Kidney (tissue), 2 donors: ENCODE measurements around the gene ESPN. TPM values are rescaled to one million over a fixed set of nuclear protein-coding genes. Genes with fewer than 3 reads are reported as not detected.

Source experiments
- microRNA-seq: library from miRNA; unstranded; fragments of <30 nt; microRNA quantifications from one replicate; pipeline ENCODE4 v1.2.0, GENCODE V29; 2020
- polyA plus RNA-seq: library from polyadenylated mRNA; stranded (reverse); fragments of 350-450 nt; fragmentation: Illumina TruSeq; extraction: RNeasy Lipid Tissue Mini Kit (QIAGEN cat#74804); gene quantifications from one replicate; pipeline ENCODE4 v1.2.3, GENCODE V29; 2014; ENCODE audit warnings: low read depth, low replicate concordance; ENCODE audit not compliant: insufficient read depth
- total RNA-seq: library from RNA; stranded (reverse); fragmentation: NEBNext Ultra II Directional; extraction: Animal tissue kit (Norgen Biotek cat#: 25700); gene quantifications from one replicate; pipeline ENCODE4 v1.2.1, GENCODE V29; 2021
- donor health status: DM: yes; HTN: yes; CAD: no.

ESPN gene
- total and polyA plus RNA-seq, 2 donors from 2014 or later, result 14.2 to 112 TPM

Small RNA genes within 50 kb of the gene (microRNA-seq; reads per million reads assigned to microRNA genes)
- not detected for gene MIR4252

Other genes with a start within 250 kb of the ESPN start
- gene CHD5, start 244.5 kb upstream of the ESPN start, total RNA-seq, result 0.85 TPM
- 0.54 TPM for gene CHD5, start 244.5 kb upstream of the ESPN start, polyA plus RNA-seq
- gene RPL22, start 225.2 kb upstream of the ESPN start, total RNA-seq, result 377 TPM
- gene RPL22, start 225.2 kb upstream of the ESPN start, polyA plus RNA-seq, result 605 TPM
- 43.6 TPM for gene RNF207, start 218.7 kb upstream of the ESPN start, total RNA-seq
- gene RNF207, start 218.7 kb upstream of the ESPN start, polyA plus RNA-seq, result 7.7 TPM
- 73.0 TPM for gene ICMT, start 188.8 kb upstream of the ESPN start, total RNA-seq
- 43.4 TPM for gene ICMT, start 188.8 kb upstream of the ESPN start, polyA plus RNA-seq
- gene HES3, start 180.6 kb upstream of the ESPN start, total RNA-seq, result not detected
- not detected for gene HES3, start 180.6 kb upstream of the ESPN start, polyA plus RNA-seq
- 8.6 TPM for gene GPR153, start 163.7 kb upstream of the ESPN start, total RNA-seq
- gene GPR153, start 163.7 kb upstream of the ESPN start, polyA plus RNA-seq, result 1.1 TPM
- gene ACOT7, start 31.0 kb upstream of the ESPN start, total RNA-seq, result 23.0 TPM
- 135 TPM for gene ACOT7, start 31.0 kb upstream of the ESPN start, polyA plus RNA-seq
- gene HES2, start 4.9 kb upstream of the ESPN start, total RNA-seq, result 1.3 TPM
- gene HES2, start 4.9 kb upstream of the ESPN start, polyA plus RNA-seq, result 1.6 TPM
- 13.8 TPM for gene TNFRSF25, start 41.4 kb downstream of the ESPN start, total RNA-seq
- 7.6 TPM for gene TNFRSF25, start 41.4 kb downstream of the ESPN start, polyA plus RNA-seq
- gene PLEKHG5, start 66.9 kb downstream of the ESPN start, total RNA-seq, result 14.0 TPM
- gene PLEKHG5, start 66.9 kb downstream of the ESPN start, polyA plus RNA-seq, result 4.4 TPM
- gene NOL9, start 129.7 kb downstream of the ESPN start, total RNA-seq, result 28.7 TPM
- 4.3 TPM for gene NOL9, start 129.7 kb downstream of the ESPN start, polyA plus RNA-seq
- gene TAS1R1, start 130.5 kb downstream of the ESPN start, total RNA-seq, result not detected
- not detected for gene TAS1R1, start 130.5 kb downstream of the ESPN start, polyA plus RNA-seq
- gene ZBTB48, start 155.2 kb downstream of the ESPN start, total RNA-seq, result 45.5 TPM
- 27.1 TPM for gene ZBTB48, start 155.2 kb downstream of the ESPN start, polyA plus RNA-seq
- gene KLHL21, start 178.1 kb downstream of the ESPN start, total RNA-seq, result 25.0 TPM
- 13.9 TPM for gene KLHL21, start 178.1 kb downstream of the ESPN start, polyA plus RNA-seq
- gene PHF13, start 189.0 kb downstream of the ESPN start, total RNA-seq, result 11.0 TPM
- gene PHF13, start 189.0 kb downstream of the ESPN start, polyA plus RNA-seq, result 6.0 TPM
- 14.4 TPM for gene THAP3, start 200.1 kb downstream of the ESPN start, total RNA-seq
- gene THAP3, start 200.1 kb downstream of the ESPN start, polyA plus RNA-seq, result 28.7 TPM